GM23248 (cell line): ENCODE data around the gene PDE3A. TPM values are rescaled to one million over a fixed set of nuclear protein-coding genes. Genes with fewer than 3 reads are reported as not detected.

Experiments
- DNase-seq: peaks from one replicate; pipeline ENCODE4 v3.0.0-alpha.2; 2015
- H2AFZ ChIP-seq: fragments of 200-600 bp; sonication (generic); 2 replicates; pipeline ENCODE4 v1.6.1; 2016; ENCODE audit warnings: antibody characterized with exemption
- H3F3A ChIP-seq: fragments of 200-600 bp; sonication (generic); 2 replicates; pipeline ENCODE4 v1.6.1; 2016; ENCODE audit warnings: mild to moderate bottlenecking, antibody characterized with exemption, mixed run types; ENCODE audit not compliant: insufficient read depth
- H3K27ac ChIP-seq: fragments of 200-600 bp; sonication (generic); 2 replicates; pipeline ENCODE4 v1.5.1; 2016; ENCODE audit warnings: mild to moderate bottlenecking
- H3K27me3 ChIP-seq: fragments of 200-600 bp; sonication (generic); replicated peaks from 2 replicates; pipeline ENCODE4 v1.6.1; 2016; ENCODE audit warnings: mild to moderate bottlenecking; ENCODE audit not compliant: insufficient read depth
- H3K36me3 ChIP-seq: fragments of 200-600 bp; sonication (generic); 2 replicates; pipeline ENCODE4 v1.6.1; 2016; ENCODE audit warnings: low read depth, mild to moderate bottlenecking
- H3K4me1 ChIP-seq: fragments of 200-600 bp; sonication (generic); 2 replicates; pipeline ENCODE4 v1.6.1; 2016; ENCODE audit warnings: mild to moderate bottlenecking; ENCODE audit not compliant: insufficient read depth
- H3K4me2 ChIP-seq: fragments of 200-600 bp; sonication (generic); one replicate; pipeline ENCODE4 v1.6.1; 2016; ENCODE audit warnings: mild to moderate bottlenecking; ENCODE audit not compliant: unreplicated experiment
- H3K4me3 ChIP-seq: fragments of 200-600 bp; sonication (generic); 2 replicates; pipeline ENCODE4 v1.5.1; 2016; ENCODE audit warnings: mild to moderate bottlenecking
- H3K79me2 ChIP-seq: fragments of 200-600 bp; sonication (generic); 2 replicates; pipeline ENCODE4 v1.6.1; 2016; ENCODE audit warnings: mild to moderate bottlenecking; ENCODE audit not compliant: insufficient read depth
- H3K9ac ChIP-seq: fragments of 200-600 bp; sonication (generic); 2 replicates; pipeline ENCODE4 v1.6.1; 2016; ENCODE audit warnings: mild to moderate bottlenecking
- H3K9me2 ChIP-seq: fragments of 200-600 bp; sonication (generic); 2 replicates; pipeline ENCODE4 v1.6.1; 2016; ENCODE audit warnings: mixed run types, mild to moderate bottlenecking, moderate library complexity; ENCODE audit not compliant: insufficient read depth
- H3K9me3 ChIP-seq: fragments of 200-600 bp; sonication (generic); one replicate; pipeline ENCODE4 v1.6.1; 2017; ENCODE audit warnings: low read depth
- H4K20me1 ChIP-seq: fragments of 200-600 bp; sonication (generic); 2 replicates; pipeline ENCODE4 v1.6.0; 2016; ENCODE audit not compliant: insufficient read depth
- EZH2 ChIP-seq: fragments of 200-600 bp; sonication (generic); IDR thresholded peaks from 2 replicates; pipeline ENCODE4 v1.6.1; 2018; ENCODE audit warnings: antibody characterized with exemption, mild to moderate bottlenecking; ENCODE audit not compliant: insufficient read depth, poor library complexity, severe bottlenecking
- EZH2phosphoT487 ChIP-seq: fragments of 200-600 bp; sonication (generic); IDR thresholded peaks from 2 replicates; pipeline ENCODE4 v1.6.1; 2018; ENCODE audit warnings: antibody characterized with exemption, moderate library complexity, mild to moderate bottlenecking, low read depth; ENCODE audit not compliant: insufficient read depth
- WGBS, 2 experiments: methylation state at CpG; one replicate each; pipeline ENCODE4 v1.1.6; 2015 to 2017; ENCODE audit warnings: low lambda C conversion rate in 2 of 2, low coverage in 1 of 2; ENCODE audit errors: missing lambda C conversion rate in 2 of 2; 5-methylcytosine and 5-hydroxymethylcytosine counted together
- in situ Hi-C: fragments of 300-500 bp; cut with MboI; formaldehyde crosslinking; loops from 2 replicates; pipeline ENCODE4 v1.15.0; 2020
- polyA plus RNA-seq: library from polyadenylated mRNA; unstranded; fragments of >200 nt; fragmentation: Nextera tagmentation; extraction: Ambion mirVana; gene quantifications from 2 replicates; pipeline ENCODE4 v1.2.1, GENCODE V29; 2016
- total RNA-seq: library from RNA; depleted of rRNA; stranded (reverse); fragments of >200 nt; shearing (Covaris generic); gene quantifications from 2 replicates; pipeline ENCODE4 v1.2.3, GENCODE V29; 2014

Gene PDE3A
- total and polyA plus RNA-seq, 2 experiments from 2014 or later = 0.11 to 0.43 TPM

DNA sequence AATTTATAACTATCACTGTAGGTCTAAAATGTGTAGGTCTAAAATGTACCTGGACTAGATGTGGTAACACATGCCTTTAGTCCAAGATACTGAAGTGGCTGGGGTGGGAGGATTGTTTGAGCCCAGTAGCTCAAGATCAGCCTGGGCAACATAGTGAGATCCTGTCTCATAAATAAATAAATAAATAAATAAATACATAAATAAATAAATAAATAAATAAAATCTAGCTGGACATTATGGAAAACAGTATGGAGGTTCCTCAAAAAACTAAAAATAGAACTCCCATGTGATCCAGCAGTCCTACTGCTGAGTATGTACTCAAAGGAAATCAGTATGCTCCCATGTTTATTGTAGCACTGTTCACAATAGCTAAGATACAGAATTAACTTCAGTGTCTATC, 24.0 kb downstream of the PDE3A start:
- Histone ChIP-seq H3K36me3 (no peaks in the 10 kb centered on the region), H3K4me1 (no peaks in the 10 kb centered on the region), H3K9ac (no peak overlapping the region), H3K27ac (no peak overlapping the region), H3F3A (no peaks in the 10 kb centered on the region), H3K79me2 (no peaks in the 10 kb centered on the region), H4K20me1 (no peaks in the 10 kb centered on the region), H3K4me2 (no peak overlapping the region), H3K9me2 (no peaks in the 10 kb centered on the region), H3K9me3 (no peaks in the 10 kb centered on the region), H3K27me3 (no peaks in the 10 kb centered on the region), H2AFZ (no peak overlapping the region), H3K4me3 (no peak overlapping the region)
- no peak for TF ChIP-seq EZH2
- TF ChIP-seq EZH2phosphoT487 = no peak
- in situ Hi-C loops = no loop called here
- no peak for DNase-seq

GRCh38 chr12:20393707-20394106, 25.4 kb downstream of the PDE3A start:
- 79 to 81% methylated on average over 5 of the region's 5 CpGs for whole genome bisulfite sequencing, 2 experiments
- no peaks in the 10 kb centered on the region for H3K36me3 ChIP-seq
- no peak for DNase-seq
- no peaks in the 10 kb centered on the region for H3K4me1 ChIP-seq
- H3K4me3 ChIP-seq = no peak overlapping the region
- no peaks in the 10 kb centered on the region for H3K9me3 ChIP-seq
- no peaks in the 10 kb centered on the region for H3F3A ChIP-seq
- H4K20me1 ChIP-seq = no peaks in the 10 kb centered on the region
- no peaks in the 10 kb centered on the region for H3K9me2 ChIP-seq
- H3K4me2 ChIP-seq = no peak overlapping the region
- no peak overlapping the region for H3K27ac ChIP-seq
- no peak overlapping the region for H2AFZ ChIP-seq
- TF ChIP-seq EZH2 = no peak
- TF ChIP-seq EZH2phosphoT487 = no peak
- H3K79me2 ChIP-seq = no peaks in the 10 kb centered on the region
- no peaks in the 10 kb centered on the region for H3K27me3 ChIP-seq
- no peak overlapping the region for H3K9ac ChIP-seq
- in situ Hi-C loops = no loop called here

DNA sequence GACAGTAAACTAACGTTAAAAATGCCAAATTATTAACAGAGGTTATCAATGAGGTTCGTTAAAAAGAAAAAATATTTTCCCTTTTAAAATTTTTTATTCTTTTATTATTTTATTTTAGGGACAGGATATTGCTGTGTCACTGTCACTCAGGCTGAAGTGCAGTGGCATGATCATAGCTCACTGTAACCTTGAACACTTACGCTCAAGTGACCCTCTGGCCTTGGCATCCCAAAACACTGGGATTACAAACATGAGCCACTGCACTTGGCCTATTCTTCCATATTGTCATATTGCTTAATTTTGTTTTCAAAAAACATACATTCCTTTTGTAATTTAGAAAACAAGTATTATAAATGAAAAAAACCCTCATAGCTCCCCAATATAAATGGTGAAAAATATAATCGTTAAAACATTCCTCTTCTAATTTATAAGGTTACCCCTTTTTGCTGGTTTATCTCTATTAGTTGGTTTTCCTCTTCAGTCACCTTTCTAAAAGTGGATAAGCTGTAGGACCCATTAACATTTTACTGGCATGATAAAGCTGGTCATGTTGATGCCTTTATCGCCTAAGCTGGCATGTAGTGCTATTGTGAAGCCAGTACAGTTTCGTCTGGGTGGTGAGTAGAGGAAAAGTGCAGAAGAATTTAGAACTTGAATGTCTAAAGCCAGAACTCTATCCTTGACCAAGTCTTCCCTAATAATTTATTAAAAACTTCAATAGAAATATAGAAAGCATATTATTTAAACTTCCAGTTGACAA, 27.6 kb downstream of the PDE3A start:
- Histone ChIP-seq H3K9ac (no peak overlapping the region), H3K4me3 (no peak overlapping the region), H3K4me1 (no peaks in the 10 kb centered on the region), H4K20me1 (no peaks in the 10 kb centered on the region), H2AFZ (no peak overlapping the region), H3K9me2 (no peaks in the 10 kb centered on the region), H3K27ac (no peak overlapping the region), H3K9me3 (no peaks in the 10 kb centered on the region), H3K79me2 (no peaks in the 10 kb centered on the region), H3K36me3 (no peaks in the 10 kb centered on the region), H3F3A (no peaks in the 10 kb centered on the region), H3K4me2 (no peak overlapping the region), H3K27me3 (no peaks in the 10 kb centered on the region)
- WGBS, 2 experiments = 86 to 87% methylated on average over 6 of the region's 6 CpGs
- in situ Hi-C loops = no loop called here
- TF ChIP-seq EZH2 (no peak), EZH2phosphoT487 (no peak)
- no peak for DNase-seq

GRCh38 chr12:20398686-20399085, 30.3 kb downstream of the PDE3A start:
- no peaks in the 10 kb centered on the region for H3K36me3 ChIP-seq
- H3F3A ChIP-seq = no peaks in the 10 kb centered on the region
- no peaks in the 10 kb centered on the region for H3K79me2 ChIP-seq
- H3K4me2 ChIP-seq = no peak overlapping the region
- no peak overlapping the region for H3K4me3 ChIP-seq
- no peak for DNase-seq
- H3K9ac ChIP-seq = no peak overlapping the region
- 55 to 58% methylated on average over 2 of the region's 2 CpGs for WGBS, 2 experiments
- H3K27ac ChIP-seq = no peak overlapping the region
- no peaks in the 10 kb centered on the region for H3K9me2 ChIP-seq
- H3K9me3 ChIP-seq = no peaks in the 10 kb centered on the region
- H4K20me1 ChIP-seq = no peaks in the 10 kb centered on the region
- in situ Hi-C loops = no loop called here
- 0 out of 2 replicates have a peak overlapping the region, but pooled peaks have one; percentile 9 for H2AFZ ChIP-seq
- H3K27me3 ChIP-seq = no peaks in the 10 kb centered on the region
- no peaks in the 10 kb centered on the region for H3K4me1 ChIP-seq
- no peak for TF ChIP-seq EZH2phosphoT487
- TF ChIP-seq EZH2 = no peak
